Measurements from ENCODE around the gene PLEKHG5. TPM values are rescaled to one million over a fixed set of nuclear protein-coding genes. Genes with fewer than 3 reads are reported as not detected.
"Not testable (repeated sequence)": the region's sequence is repeated elsewhere in the genome, so short reads cannot be mapped to it uniquely, and the experiment has no call there.

PLEKHG5 gene
- total RNA-seq, 1 donor from 2014 or later = 32.4 TPM

DNA sequence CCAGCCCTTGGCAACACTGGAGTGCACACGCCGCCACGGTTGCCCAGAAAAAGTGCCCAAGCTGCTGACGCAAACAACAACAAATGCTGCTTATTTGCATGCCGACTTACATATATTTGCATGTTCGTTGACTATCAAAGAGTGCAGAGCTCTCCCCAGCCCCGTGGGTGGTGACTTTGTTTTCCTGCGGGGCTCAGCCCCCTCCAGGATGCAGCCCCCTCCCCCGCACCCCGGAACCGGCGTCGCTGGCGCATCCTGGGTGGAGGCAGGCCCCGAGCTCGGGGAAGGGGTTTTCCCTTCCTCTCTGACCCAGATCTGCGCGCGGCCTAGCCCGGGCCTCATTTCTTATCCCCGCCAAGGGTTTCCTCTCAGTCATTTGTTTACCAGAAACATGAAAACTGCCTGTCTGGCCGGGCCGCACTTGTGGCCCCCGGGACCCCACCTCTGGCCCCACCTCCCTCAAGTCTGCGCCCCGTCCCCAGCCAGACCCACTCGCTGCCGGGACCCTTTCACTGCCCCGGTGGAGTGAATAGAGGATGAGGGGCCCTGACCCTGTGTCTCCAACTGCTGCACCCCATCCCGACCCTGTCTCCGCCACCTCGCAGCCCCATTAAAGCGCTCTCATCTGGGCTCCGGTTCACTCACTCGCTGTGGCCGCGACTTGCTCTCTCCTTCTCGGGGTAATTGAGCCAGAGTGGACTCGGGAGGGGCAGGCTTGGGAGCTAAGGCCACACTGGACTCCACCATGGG is 31.0 kb downstream of the PLEKHG5 start:
- no peaks in the 10 kb centered on the region for H3K27me3 Mint-ChIP-seq (ENCODE audit: low read depth)
- peaks cover 18% of the 10 kb centered on the region for H3K36me3 Mint-ChIP-seq (ENCODE audit: low read depth)
- H3K4me1 Mint-ChIP-seq (ENCODE audit: low read depth) = no peaks in the 10 kb centered on the region
- DNase-seq (ENCODE audit: low spot score) = peak; percentile 84
- no peaks in the 10 kb centered on the region for H3K9me3 Mint-ChIP-seq (ENCODE audit: low read depth)
- TF ChIP-seq, protein P1, sequence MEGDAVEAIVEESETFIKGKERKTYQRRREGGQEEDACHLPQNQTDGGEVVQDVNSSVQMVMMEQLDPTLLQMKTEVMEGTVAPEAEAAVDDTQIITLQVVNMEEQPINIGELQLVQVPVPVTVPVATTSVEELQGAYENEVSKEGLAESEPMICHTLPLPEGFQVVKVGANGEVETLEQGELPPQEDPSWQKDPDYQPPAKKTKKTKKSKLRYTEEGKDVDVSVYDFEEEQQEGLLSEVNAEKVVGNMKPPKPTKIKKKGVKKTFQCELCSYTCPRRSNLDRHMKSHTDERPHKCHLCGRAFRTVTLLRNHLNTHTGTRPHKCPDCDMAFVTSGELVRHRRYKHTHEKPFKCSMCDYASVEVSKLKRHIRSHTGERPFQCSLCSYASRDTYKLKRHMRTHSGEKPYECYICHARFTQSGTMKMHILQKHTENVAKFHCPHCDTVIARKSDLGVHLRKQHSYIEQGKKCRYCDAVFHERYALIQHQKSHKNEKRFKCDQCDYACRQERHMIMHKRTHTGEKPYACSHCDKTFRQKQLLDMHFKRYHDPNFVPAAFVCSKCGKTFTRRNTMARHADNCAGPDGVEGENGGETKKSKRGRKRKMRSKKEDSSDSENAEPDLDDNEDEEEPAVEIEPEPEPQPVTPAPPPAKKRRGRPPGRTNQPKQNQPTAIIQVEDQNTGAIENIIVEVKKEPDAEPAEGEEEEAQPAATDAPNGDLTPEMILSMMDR (IDR thresholded peaks at IDR 0.05) = no peak
- H3K4me3 Mint-ChIP-seq (ENCODE audit: unreplicated experiment) = no peak overlapping the region
- H3K27ac Mint-ChIP-seq (ENCODE audit: unreplicated experiment) = no peak overlapping the region

DNA sequence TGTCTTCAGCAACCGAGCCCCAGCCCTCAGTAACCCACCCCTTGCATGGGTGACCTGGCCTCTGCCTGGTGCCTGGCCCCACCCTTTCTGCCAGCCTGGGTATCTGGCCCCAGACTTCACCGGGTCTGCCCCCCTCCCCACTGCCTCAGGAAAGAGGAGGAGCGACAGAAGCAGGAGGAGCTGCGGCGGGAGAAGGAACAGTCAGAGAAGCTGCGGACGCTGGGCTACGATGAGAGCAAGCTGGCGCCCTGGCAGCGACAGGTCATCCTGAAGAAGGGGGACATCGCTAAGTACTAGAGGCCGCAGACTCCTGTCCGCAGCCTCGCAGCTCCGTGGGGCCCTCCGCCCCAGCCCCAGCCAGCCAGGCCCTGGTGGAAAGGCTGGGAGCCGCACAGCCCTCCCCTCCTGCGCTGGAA is 31.6 kb downstream of the PLEKHG5 start:
- TF ChIP-seq, protein P1 (IDR thresholded peaks at IDR 0.05) = no peak
- no peak overlapping the region for H3K4me3 Mint-ChIP-seq (ENCODE audit: unreplicated experiment)
- H3K36me3 Mint-ChIP-seq (ENCODE audit: low read depth) = peaks cover 18% of the 10 kb centered on the region
- no peaks in the 10 kb centered on the region for H3K9me3 Mint-ChIP-seq (ENCODE audit: low read depth)
- DNase-seq (ENCODE audit: low spot score) = peak; percentile 72
- no peaks in the 10 kb centered on the region for H3K4me1 Mint-ChIP-seq (ENCODE audit: low read depth)
- H3K27ac Mint-ChIP-seq (ENCODE audit: unreplicated experiment) = no peak overlapping the region
- H3K27me3 Mint-ChIP-seq (ENCODE audit: low read depth) = no peaks in the 10 kb centered on the region

DNA sequence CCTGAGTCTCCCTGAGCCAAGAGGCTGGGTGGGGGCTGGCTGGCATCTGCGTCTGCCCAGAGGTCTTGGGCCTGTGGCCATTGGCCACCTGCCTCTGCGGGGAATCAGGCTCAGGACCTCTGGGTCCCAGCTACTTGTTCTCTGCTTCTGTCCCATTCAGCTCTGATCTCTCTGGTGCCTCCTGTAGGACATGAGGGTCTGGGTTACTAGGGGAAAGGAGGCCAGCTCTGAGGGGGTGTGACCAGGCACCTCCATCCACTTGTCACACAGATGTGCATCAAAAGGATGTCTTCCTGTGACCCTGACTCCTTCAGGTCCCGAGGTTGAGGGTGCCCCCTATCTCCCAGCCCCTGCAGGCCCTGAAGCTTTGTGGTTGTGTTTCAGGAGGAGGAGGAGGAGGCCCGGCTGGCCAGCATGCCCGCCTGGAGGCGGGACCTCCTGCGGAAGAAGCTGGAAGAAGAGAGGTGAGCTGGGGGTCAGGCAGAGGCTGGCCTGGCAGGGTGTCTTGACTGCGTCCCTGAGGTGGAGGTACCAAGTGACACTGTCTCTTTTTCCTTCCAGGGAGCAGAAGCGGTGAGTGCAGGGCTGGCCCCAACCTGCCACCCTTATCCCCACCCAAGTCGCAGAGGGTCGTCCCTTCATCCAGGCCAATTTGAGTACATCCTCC is 34.5 kb downstream of the PLEKHG5 start:
- DNase-seq (ENCODE audit: low spot score) = peak; percentile 70
- H3K9me3 Mint-ChIP-seq (ENCODE audit: low read depth) = no peaks in the 10 kb centered on the region
- H3K27ac Mint-ChIP-seq (ENCODE audit: unreplicated experiment) = no peak overlapping the region
- TF ChIP-seq, protein P1 (IDR thresholded peaks at IDR 0.05) = no peak
- peaks cover 6% of the 10 kb centered on the region for H3K36me3 Mint-ChIP-seq (ENCODE audit: low read depth)
- no peaks in the 10 kb centered on the region for H3K4me1 Mint-ChIP-seq (ENCODE audit: low read depth)
- no peak overlapping the region for H3K4me3 Mint-ChIP-seq (ENCODE audit: unreplicated experiment)
- H3K27me3 Mint-ChIP-seq (ENCODE audit: low read depth) = no peaks in the 10 kb centered on the region

DNA sequence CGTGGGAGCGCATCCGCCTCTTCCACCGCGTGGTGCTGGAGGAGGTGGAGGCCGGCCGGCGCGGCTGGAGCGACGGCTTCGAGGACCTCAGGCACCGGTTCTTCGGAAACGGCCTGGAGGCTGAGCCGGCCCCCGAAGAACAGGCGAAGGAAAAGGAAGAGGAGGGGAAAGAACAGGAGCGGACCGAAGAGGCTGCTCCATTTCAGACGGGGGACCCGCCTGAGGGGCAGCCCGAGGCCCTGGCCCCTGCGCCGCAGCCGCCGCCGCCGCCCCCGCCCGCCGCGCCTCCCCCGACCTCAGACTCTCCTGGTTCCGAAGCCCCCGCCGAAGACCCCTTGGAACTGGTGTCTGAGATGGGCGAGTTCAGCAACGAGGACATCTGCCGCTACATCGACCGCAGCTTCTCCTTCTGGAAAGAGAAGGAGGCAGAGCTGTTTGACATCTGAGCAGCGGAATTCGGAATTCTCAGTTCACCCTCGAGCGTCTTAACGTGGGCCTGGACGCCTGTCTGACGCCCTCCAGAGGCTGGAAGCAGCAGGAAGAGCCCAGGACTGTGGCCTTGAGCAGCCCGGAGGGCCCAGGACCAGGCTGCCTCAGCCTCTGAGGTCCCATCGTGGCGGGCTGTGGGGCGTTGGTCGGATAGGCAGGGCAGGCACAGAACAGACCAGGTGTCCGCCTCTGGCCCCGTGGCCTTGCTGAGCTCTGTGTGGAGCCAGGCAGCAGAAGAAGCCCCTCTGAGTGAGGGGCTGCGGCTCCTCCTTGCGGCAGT is 35.5 kb downstream of the PLEKHG5 start:
- not testable (repeated sequence) for H3K36me3 Mint-ChIP-seq (ENCODE audit: low read depth); H3K9me3 Mint-ChIP-seq (ENCODE audit: low read depth); H3K27ac Mint-ChIP-seq (ENCODE audit: unreplicated experiment); H3K4me3 Mint-ChIP-seq (ENCODE audit: unreplicated experiment); H3K27me3 Mint-ChIP-seq (ENCODE audit: low read depth); H3K4me1 Mint-ChIP-seq (ENCODE audit: low read depth)
- DNase-seq (ENCODE audit: low spot score) = peak; percentile 80

DNA sequence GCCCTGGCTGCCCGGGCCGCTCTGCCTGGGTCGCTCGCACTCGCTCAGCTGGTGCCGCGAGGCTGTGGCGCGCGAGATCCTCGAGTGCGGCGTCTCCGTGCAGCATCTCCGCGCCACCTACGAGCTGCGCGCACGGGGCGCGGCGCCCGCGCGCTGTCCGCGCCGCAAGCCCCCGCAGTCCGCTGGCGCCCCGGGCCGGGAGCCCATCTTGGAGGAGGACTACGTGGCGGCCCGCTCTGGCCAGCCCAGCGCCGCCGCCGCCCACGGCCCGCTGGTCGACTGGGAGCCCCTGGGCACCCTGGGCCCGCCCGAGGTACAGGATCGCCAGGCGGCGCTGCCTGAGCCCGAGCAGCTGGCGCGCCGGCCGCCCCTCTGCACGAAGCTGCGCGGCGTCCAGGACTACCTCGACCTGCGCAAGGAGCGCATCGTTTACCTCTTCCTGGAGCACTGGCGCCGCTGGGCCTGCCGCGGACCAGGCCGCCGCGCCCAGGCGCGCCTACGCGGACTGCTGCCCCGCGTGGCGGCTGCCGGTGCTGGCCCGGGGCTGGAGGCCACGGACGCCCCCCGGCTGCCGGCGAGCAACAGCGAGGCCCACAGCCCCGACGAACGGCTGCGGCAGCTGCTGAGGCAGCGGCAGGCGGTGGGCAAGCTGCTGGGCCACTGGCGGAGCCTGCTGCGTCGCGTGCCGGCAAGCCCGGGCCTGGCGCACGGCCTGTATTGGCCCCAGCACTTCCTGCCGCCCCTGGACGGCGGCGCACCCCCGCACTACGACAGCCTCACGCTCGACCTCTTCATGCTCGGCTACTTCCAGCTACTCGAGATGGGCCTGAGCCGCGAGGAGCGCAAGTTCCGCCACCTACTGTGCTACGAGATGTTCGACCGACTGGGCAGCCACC is 36.4 kb downstream of the PLEKHG5 start:
- H3K27ac Mint-ChIP-seq (ENCODE audit: unreplicated experiment) = no peak overlapping the region
- H3K36me3 Mint-ChIP-seq (ENCODE audit: low read depth) = no peaks in the 10 kb centered on the region
- H3K4me1 Mint-ChIP-seq (ENCODE audit: low read depth) = no peaks in the 10 kb centered on the region
- no peak overlapping the region for H3K4me3 Mint-ChIP-seq (ENCODE audit: unreplicated experiment)
- TF ChIP-seq, protein P1 (IDR thresholded peaks at IDR 0.05) = no peak
- DNase-seq (ENCODE audit: low spot score) = peak; percentile 88
- no peaks in the 10 kb centered on the region for H3K9me3 Mint-ChIP-seq (ENCODE audit: low read depth)
- peaks cover 2% of the 10 kb centered on the region for H3K27me3 Mint-ChIP-seq (ENCODE audit: low read depth)

DNA sequence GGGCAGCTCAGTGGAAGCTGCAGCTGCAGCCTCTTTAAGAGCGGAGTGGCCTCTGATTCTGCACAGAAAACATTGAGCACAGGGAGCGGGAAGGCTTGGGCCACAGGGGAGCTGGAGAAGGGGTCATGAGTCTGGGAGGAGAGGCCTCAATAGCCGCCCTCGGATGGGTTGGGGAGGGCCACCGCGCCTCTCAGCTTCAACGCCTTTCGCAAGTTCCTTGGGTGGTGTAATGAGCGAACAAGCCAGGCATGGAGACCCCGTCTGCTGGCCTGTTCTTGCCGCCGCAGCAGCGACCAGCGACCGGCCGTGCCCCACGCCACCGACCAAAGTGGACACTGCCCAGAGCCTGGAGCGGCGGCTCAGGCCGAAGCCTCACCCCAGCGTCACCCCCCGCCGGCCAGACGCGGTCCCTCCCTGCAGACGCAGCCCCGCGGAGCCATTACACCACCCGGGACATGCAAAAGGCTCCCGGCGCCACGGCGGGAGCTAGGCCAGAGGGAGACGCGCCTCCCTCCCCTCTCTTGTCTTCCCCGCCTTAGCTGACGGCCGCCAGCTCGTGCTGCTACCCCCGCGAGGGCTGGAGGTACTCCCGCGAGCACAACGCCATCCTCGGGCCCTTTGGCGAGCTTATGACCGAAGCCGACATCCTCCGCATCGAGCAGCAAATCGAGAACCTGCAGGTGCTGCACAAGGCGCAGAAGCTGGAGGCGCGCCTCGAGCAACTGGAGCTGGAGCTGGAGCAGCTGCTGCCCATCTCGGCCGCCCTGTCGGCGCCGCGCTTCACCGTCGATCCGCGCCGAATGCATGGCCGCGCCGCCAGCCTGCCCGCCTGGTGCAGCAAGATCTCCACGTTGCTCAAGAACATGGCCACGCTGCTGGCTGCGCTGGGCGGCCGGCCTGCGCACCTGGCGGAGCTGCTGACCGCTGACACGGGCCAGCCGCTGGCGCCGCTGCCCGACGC is 37.3 kb downstream of the PLEKHG5 start:
- peak; percentile 90 for DNase-seq (ENCODE audit: low spot score)
- H3K36me3 Mint-ChIP-seq (ENCODE audit: low read depth); H3K27me3 Mint-ChIP-seq (ENCODE audit: low read depth); H3K27ac Mint-ChIP-seq (ENCODE audit: unreplicated experiment); H3K4me1 Mint-ChIP-seq (ENCODE audit: low read depth); H3K9me3 Mint-ChIP-seq (ENCODE audit: low read depth): not testable (repeated sequence)
- peak overlapping the region; percentile 40 for H3K4me3 Mint-ChIP-seq (ENCODE audit: unreplicated experiment)

Measured in chondrocyte (in vitro differentiated cells).